Stimulated activated CD4-positive, alpha-beta T cell treated with anti-CD3 and anti-CD28 coated beads, Interleukin-15, amount 100 ng/mL, for 1 hour (primary cell): Measurements from ENCODE around the gene OTOA.
"Not testable (repeated sequence)": the region's sequence is repeated elsewhere in the genome, so short reads cannot be mapped to it uniquely, and the experiment has no call there.

ENCODE experiments used
- DNase-seq, 2 donors: peaks; one replicate each; pipeline ENCODE4 v3.0.0-alpha.2; 2020; ENCODE audit warnings: low read depth in 1 of 2, low spot score in 1 of 2

OTOA gene

DNA sequence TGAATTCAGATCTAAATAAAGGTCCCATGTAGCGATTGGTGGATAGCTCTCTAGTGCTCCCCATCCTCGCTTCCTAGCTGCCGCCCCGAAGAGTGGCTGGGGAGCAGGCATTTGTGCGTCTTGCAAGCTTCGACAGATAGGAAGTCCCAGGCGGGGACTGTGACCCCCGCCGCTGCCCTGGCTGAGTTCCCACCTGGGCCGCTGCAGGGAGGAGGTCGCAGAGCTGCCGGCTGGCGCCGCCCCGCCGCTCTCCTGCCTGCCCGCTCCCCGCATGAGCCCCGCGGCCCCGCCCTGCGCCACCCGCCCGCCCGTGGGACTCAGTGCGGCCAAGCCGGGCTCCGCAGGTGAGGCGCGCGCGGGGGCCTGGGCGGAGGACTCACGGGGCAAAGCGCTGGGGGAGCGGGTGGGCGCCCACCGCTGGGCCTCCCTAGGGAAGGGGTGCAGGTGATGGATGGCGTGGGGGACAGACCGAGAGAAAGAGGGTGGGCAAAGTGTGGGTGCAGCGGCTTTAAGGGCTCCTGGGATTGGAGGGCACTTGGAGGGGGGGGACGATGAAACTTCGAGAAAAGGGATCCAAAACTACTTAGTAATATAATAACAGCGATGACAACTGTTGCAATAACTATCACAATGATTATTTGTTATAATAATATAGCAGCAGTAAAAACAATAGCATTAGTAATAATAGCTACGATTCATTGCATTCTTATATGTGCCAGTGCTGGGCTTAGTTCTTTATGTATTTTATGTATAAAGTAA, at the start of gene OTOA:
TSS of gene OTOA (plus strand) at position 80 of the 759 bp plus-strand sequence. CDS start 14,547 bp downstream, outside the sequence.
- peak in 1 of 2 donors; percentile 16 for DNase-seq

DNA sequence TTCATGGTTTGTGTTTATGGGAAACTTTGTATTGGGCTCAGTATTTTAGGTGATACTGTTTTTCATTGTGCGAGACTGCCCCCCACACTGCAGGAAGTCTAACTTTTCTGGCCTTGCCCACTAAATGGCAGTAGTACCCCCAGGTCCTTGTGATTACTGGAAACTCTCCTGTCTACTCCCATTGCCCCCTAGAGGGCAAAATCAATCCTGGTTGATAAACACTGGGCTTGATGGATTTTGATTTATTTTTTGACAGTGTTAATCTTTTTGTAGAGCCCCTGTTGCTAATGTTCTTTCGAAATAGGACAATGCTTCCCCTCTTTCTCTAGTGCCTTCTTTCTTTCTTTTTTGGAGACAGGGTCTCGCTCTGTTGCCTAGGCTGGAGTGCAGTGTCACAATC, 48.9 kb upstream of the OTOA start:
- DNase-seq: no peak

DNA sequence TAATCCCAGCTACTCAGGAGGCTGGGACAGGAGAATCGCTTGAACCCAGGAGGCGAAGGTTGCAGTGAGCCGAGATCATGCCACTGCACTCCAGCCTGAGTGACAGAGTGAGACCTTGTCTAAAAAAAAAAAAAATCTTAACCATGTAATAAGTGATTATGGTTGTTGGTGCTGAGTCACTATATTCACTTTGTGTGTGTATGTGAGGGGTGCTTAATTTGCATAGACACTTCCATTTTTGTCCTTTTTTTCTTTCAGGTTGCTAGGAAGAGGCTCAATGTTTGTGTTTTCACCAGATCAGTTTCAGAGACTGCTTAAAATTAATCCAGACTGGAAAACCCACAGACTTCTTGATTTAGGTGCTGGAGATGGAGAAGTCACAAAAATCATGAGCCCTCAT, 46.2 kb upstream of the OTOA start:
- no peak for DNase-seq

DNA sequence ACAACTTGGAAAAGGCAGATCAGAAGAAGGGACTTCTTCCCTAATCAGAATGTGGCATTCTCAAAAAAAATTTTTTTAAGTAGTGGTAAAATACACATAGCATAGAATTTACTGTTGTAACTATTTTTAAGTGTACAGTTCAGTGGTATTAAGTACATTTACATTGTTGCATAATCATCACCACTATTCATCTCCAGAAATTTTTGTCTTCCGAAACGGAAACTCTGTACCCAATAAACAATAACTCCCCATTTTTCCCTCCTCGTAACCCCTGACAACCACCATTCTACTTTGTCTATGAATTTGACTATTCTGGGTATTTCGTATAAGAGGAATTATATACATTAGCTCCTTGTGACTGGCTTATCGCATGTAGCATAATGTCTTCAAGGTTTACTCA, 45.5 kb upstream of the OTOA start:
- DNase-seq: no peak

DNA sequence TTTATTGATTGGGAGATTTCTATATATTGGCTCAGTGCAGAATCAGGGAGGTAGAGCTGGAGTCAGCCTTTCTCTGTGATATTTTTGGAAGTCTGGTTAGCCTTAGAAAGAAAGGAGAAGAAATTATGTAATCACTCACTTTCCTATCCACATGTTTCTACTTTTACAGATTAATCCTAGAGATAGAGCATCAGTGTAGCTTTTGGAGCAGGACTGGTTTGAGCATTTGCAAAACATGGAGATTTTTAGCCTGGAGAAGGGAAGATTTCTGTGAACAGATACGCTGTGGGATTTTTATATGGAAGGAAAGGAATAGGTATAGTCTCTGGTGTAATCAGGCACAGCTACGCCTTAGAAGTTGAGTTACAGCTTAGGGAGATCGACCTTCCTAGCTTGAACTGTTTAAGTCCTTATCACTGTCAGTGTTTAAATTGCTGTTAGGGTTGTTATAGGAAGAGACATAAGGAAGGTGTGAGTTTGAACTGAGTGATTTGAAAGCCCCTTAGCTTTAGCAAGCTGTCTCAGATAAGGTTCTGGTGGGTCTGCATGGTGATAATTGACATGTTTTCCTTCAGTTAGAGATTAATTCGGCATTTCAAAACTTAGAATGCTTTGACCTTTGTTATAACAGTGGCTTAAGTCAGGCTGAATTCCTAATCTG, 43.9 kb upstream of the OTOA start:
- DNase-seq: no peak

DNA sequence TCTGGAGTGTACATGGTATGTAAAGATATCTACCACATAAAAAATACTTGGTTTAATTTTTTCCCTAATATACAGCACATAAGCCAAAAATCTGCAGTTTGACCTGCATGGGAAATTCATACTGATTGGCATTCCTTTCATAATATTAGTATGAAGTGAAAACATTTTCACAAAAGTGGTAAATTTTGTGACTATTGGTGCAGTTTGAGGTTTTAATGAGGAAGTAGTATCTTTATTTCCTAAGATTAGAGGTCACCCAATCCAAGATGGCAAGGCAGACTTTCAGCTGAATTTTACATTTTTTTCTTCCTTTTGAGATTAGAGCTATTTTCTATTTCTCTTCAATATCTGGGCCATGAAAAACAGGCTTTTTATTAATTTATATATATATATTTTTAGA, 43.2 kb upstream of the OTOA start:
- no peak for DNase-seq

DNA sequence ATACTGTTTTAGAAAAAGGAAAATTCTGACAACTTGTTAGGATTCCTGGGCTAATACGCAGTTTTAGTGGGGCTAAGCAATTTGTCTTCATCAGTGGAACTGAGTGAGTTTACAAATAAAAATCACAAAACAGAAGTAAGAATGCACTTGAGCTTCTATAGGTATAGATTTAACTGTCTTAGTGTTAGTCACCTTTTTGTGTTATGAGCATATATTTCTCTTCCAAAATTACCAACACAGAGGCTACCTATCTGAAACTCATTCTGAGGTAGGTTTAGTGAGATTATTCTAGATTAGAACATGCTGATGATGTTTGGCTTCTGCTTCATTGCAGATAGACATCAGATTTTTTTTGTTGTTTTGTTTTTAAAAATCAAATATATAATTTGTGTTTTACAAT, 41.2 kb upstream of the OTOA start:
- DNase-seq: no peak

DNA sequence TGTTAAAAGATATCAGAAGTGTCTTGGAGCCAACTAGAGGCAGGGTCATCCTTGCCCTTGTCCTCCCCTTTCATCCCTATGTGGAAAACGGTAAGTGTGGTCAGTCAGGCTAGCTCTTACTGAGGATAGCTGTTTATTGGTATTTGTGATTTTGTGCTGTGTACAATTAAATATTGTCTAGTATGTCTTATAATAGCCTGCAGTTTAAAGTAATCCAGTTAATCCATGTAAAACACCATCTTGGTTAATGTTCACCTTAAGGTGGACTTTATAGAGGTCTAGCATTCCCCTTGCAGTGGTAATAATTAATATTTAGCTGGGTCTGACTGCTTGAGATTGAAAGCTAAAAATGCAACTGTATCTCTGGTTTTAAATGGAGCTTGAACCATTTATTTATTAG, 38.7 kb upstream of the OTOA start:
- DNase-seq: no peak

DNA sequence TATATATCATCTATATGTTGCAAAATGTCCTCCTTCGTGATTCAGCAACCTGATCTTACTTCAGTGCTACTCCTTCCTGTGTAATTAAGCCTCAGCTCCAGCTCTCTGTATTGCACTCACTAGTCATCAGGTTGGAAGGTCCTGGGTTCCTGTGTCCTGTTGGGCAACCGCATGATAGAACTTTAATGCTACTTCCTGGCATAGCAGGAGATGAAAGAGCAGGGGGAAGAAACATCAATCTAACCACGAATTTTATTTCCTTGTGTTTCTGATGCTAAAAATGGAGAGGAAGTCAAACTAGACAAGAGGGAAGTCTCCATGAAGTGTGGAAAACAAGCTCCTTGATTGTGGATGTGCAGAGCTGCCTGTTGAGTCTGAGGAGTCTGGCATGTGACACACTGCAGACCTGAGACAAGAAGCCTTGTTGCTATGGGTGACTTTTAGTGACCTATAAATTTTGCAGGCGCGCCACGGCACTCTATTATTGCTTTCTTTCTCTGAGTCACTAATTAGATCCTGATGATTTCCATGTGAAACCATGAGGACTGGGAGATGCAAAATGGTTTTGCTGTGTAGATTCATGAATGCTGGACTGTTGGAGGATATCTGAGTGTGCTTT, 37.0 kb upstream of the OTOA start:
- DNase-seq: no peak

DNA sequence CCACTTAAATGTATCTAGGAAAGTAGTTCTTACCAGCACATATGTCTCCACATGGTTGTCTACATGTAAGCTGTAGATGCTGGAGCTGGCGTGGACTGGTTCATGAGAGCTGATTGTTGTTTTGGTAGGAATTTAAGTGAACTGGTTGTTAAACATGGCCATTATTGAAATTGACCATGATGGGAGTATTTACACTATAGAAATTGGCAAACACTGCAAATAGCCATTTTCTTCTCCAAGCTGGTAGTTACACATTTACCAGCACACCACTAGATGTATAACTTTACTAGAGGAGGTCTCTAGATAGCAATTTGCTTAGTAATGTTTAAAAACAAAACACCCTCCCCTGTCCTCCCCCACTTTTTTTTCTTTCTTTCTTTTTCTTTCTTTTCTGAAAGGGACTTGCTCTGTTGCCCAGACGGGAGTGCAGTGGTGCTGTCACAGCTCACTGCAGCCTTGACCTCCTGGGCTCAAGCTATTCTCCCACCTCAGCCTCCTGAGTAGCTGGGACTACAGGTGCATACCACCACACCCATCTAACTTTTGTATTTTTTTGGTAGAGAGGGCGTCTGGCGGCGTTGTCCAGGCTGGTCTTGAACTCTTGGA, 35.5 kb upstream of the OTOA start:
- DNase-seq: no peak

DNA sequence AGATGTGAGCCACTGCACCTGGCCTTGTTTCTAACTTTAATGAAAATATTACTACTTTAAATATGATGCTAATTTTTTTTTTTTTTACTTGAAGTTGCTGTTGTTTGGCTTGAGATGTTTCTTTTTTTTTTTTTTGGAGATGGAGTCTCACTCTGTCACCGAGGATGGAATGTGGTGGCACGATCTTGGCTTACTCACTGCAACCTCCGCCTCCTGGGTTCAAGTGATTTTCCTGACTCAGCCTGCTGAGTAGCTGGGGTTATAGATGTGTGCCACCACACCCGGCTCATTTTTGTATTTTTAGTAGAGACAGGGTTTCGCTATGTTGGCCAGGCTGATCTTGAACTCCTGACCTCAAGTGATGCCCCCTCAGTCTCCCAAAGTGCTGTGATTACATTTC, 35.0 kb upstream of the OTOA start:
- DNase-seq: no peak

DNA sequence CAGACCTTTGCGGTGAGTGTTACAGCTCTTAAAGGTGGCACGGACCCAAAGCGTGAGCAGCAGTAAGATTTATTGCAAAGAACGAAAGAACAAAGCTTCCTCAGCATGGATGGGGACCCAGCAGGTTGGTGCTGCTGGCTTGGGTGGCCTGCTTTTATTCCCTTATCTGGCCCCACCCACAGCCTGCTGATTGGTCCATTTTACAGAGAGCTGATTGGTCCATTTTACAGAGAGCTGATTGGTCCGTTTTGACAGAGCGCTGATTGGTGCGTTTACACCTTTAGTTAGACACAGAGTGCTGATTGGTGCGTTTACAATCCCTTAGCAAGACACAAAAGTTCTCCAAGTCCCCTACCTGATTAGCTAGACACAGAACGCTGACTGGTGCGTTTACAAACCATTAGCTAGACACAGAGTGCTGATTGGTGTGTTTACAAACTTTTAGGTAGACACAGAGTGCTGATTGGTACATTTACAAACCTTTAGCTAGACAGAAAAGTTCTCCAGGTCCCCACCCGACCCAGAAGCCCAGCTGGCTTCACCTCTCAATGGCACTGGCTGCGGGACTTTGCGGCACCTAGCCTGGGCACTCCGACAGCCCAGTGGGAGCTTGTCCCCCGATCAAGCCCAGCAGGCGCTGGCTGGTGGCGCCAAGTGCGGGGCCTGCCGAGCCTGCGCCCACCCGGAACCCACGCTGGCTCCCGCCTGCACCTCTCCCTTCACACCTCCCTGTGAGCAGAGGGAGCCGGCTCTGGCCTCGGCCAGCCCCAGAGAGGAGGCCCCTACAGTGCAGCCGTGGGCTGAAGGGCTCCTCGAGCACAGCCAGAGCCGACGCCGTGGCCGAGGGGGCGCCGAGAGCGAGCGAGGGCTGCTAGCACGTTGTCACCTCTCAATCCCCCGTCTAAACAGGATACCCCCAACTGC, 33.9 kb upstream of the OTOA start:
- not testable (repeated sequence) for DNase-seq

DNA sequence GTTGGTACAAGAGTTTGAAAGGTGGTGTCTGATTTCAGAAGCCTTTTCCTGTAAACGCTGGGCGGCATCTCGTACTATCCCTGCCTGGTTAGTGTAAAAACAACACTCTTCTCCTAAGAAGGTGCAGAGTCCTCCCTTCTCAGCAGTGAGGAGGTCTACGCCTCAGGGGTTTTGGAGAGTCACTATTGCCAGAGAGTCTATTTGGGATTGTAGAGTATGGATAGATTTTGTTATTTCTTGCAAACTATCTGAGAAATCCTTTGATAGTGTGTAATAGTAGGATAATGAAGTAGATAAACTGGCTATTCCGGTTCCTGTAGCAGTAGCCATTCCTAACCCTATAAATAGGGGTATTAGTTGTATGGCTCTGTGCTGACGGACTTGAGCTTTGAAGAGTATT, 32.9 kb upstream of the OTOA start:
- DNase-seq: not testable (repeated sequence)

DNA sequence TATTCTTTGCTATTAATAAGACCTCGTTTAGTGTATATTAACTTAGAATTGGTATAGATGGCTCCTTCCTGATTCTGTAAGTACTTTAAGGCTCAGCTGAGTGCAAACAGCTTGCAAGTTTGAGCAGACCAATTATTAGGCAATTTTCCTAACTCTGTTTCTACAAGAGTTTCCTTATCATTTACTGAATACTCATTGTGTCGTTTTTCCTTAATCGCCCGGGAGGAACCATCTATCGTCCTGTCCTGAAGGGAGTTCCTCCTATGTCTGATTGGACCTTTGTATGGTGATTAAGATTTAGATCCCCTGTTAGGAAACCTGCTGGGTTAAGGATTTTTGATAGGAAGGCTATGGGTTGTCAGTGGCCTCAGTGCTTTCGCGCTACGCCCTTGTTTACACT, 32.4 kb upstream of the OTOA start:
- not testable (repeated sequence) for DNase-seq

DNA sequence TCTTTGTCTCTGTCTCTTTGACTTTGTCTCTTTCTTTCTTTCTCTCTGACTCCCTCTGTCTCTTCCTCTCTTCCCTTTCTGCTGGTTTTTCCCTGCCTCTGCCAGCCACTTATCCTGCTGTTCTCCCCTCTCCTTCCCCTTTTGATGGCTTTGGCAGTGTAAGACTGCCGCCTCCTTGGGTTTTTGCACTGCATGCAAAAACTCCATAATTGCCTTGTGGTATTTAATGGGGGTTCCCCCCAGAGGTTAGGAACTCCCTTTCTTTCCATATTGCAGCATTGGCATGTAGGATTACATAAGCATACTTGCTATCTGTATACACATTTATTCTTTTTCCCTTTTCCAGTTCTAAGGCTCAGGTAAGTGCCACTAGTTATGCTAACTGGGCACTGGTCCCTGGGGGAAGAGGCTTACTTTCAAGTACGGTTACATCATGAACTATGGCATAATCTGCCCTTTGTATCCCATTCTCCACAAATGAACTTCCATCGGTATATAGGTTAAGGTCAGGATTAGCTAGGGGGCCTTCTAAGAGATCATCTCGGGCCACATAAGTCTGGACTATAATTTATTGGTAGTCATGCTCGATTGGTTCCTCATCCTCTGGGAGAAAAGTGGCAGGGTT, 31.7 kb upstream of the OTOA start:
- not testable (repeated sequence) for DNase-seq

DNA sequence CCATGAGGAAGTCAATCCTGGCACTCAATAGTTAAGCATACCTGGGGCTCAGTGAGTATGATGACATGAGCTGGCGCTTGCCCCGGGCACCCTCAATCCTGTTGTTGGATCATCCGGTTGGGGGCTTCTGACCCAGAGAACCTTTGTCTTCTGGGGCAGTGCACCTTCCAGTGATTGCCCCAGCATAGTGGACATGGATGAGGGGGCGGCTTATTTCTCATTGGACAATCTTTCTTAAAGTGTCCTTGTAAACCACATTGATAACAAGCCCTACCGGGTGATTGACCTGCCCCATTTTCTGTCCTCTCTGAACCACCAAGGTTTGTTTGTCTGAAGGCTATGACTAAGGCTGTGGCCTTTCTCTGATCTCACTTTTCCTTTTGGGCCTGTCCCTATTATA, 29.6 kb upstream of the OTOA start:
- no peak for DNase-seq

DNA sequence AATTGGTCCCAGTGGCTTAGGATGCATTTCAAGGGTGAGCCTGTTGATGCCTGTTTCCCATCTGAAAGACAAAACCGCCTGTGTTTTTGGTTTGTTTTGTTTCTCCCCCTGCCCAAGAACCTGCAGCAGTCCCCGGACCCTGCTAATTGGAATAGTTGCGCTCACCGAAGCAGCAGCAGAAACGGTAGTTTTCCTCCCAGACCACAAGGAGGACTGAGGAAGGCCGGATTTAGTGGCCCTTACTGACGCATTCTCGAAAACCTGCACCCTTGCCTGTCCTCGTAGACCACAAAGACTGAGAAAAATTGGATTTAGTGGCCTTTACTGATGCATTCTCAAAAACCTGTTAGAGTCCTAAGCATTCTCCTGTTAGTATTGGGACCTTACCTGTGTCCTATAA, 28.1 kb upstream of the OTOA start:
- not testable (repeated sequence) for DNase-seq

DNA sequence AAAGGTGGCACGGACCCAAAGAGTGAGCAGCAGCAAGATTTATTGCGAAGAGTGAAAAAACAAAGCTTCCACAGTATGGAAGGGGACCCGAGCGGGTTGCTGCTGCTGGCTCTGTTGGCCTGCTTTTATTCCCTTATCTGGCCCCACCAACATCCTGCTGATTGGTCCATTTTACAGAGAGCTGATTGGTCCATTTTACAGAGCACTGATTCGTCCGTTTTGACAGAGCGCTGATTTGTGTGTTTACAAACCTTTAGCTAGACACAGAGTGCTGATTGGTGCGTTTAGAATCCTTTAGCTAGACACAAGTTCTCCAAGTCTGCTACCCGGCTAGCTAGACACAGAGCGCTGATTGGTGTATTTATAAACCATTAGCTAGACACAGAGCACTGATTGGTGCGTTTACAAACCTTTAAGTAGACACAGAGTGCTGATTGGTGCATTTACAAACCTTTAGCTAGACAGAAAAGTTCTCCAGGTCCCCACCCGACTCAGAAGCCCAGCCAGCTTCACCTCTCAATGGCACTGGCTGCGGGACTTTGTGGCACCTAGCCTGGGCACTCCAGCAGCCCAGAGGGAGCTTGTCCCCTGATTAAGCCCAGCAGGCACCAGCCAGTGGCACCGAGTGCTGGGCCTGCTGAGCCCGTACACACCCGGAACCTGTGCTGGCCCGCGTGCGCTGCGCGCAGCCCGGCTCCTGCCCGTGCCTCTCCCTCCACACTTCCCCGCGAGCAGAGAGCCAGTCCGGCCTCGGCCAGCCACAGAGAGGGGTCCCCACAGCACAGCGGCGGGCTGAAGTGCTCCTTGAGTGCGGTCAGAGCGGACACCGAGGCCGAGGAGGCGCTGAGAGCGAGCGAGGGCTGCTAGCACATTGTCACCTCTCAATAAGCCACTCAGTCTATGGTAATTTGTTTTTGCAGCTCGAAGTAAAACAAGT, 26.5 kb upstream of the OTOA start:
- DNase-seq: no peak

DNA sequence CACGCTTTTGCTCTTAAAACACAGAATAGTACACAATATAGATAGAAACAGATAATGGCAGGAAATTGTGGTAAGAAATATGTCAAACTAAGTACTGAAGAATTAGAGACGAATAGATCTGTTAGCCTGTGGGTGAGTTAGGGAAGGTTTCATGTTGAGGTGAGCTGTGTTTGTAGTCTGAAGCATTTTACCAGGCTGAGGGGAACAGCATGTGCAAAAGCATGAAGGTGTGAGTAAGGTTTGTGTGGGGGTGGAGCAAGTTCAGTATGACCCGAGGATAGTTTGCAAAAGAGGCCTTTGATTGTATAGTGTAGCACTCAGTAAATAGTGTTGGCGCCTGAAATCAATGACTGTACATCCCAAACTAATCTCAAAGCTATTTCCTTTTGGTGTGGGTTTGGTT, 25.2 kb upstream of the OTOA start:
- no peak for DNase-seq
